NK-92 (cell line): ENCODE data around the gene SLC25A21.
"Not testable (repeated sequence)": the region's sequence is repeated elsewhere in the genome, so short reads cannot be mapped to it uniquely, and the experiment has no call there.

Source experiments
- DNase-seq: peaks from one replicate; lab custom pipeline; 2025; ENCODE audit not compliant: unreplicated experiment; lab: John Stamatoyannopoulos, UW

Gene SLC25A21

DNA sequence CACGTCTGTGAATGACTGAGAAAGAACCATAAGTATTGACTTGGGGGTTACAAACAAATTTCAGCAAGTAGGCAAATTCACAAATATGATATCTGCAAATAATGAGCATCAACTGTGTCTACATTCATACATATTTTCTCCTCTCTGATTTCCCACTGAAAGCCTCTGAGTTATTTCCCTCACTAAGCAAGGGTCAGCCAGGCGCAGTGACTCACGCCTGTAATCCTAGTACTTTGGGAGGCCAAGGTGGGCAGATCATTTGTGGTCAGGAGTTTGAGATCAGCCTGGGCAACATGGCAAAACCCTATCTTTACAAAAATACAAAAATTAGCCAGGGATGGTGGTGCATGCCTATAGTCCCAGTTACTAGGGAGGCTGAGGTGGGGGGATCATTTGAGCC lies 80.8 kb downstream of the SLC25A21 start:
- DNase-seq: no peak

GRCh38 chr14:37090026-37090425 lies 82.4 kb downstream of the SLC25A21 start:
- no peak for DNase-seq

DNA sequence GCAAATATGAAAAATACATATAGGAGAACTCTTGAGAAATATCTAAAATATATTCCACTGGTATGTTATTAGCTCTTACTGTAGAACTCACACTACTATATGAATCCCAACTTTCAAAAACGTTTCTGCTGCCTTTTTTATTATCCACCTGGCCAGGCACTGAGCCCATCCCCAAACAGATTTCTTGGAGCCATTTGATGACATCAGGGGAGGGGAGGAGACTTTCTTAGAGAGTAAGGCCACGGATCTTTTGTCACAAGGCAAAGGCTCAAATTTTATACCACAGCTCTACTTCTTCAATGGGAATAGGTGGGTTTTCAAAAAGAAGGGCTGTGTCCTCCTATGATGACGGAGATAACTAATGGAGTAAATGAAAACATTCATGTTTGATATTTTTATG lies 83.0 kb downstream of the SLC25A21 start:
- DNase-seq: no peak

DNA sequence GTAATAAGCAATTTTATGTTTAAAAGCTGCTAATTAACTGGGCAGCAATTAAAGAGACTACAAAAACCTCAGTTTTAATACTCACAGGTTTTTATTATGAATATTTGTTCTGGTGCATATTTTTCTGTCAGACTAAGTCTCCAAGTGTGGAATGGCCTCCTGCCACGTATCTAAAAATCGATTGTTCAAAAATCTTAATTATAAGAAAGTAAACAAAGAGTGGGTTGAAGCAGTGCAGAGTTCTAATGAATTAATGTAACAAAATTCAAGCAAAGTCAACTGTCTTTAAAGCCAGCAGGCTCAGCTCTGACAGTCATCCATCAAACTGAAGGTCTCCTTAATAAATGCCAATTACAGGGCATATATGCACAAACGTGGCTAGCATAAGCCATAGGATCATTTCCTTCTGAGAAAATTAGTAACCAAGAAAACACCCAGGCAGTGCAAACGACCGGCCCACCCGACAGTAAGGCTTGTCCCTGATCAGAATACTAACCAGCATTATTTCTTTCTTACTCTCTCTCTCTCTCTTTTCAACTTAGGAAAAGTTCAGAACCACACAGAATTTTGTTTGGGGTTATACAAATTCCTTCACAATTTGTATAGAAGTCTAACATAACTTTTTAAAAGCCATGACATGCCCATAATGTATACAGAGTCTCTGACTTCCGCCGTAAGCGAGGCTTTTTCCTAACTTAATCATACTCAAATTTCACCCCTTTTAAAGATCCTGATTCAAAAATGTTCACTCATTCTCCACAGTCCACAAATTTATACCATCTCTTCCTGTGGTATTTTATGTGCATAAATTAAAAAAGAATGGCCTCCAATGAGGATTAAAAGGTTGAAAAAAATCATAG lies 83.8 kb downstream of the SLC25A21 start:
- no peak for DNase-seq

DNA sequence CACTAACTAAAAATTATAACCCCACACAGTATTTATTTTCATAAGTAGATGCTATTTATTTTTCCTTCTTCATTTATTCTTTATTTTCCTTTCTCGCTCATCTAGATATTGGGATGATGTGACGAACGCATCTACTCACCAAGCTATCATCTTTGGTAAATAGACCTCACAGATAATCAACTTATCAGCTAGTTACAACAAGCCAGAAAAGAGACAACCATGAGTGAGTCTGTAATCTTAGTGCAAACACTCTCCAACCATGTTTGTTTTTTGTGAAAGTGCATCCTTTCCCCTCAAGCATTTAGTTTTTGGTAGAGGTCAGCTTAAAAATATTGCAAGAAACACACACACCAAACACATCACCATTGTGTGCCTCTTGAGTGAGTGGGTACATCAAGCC lies 84.9 kb downstream of the SLC25A21 start:
- DNase-seq: no peak

GRCh38 chr14:37083599-37083998 lies 88.8 kb downstream of the SLC25A21 start:
- no peak for DNase-seq

GRCh38 chr14:37082449-37082848 lies 90.0 kb downstream of the SLC25A21 start:
- DNase-seq: no peak

DNA sequence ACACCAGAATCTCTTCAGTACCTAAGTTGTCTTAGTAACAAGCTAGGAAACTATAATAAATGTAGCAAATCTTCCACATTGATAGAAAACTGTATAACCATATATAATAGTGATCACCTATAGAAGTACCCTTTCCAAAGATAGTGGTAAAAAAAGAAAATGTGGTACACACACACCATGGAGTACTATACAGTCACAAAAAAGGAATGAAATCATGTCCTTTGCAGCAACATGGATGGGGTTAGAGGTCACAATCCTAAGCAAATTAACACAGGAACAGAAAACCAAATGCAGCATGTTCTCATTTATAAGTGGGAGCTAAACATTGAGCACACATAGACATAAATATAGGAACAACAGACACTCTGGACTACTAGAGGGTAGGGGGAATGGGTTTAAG lies 90.5 kb downstream of the SLC25A21 start:
- no peak for DNase-seq

- no peak for DNase-seq
Observed at GRCh38 chr14:37081218-37081617, 91.2 kb downstream of the SLC25A21 start.

DNA sequence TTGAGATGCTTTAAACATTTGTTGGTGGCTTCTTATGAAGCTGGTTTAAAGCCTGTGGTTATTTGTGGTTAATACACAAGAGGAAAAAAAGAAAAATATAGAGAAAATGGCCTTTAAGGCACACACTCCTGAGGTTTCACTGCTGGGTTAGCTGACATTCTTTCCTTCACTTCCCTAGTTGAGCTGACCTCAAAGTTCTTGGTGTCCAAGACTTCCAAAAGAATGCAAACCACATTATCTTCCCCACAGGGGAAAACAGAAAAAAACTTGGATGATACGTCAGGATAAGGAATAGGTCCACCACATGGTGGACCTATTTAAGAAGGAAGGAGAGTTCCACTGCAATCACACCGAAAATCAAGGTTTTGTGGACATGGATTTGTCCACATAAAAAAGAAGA lies 94.3 kb downstream of the SLC25A21 start:
- no peak for DNase-seq

- not testable (repeated sequence) for DNase-seq
Observed at GRCh38 chr14:37074320-37074719, 98.1 kb downstream of the SLC25A21 start.

GRCh38 chr14:37063467-37064240 lies 108.8 kb downstream of the SLC25A21 start:
- DNase-seq: no peak

GRCh38 chr14:37062191-37062803 lies 110.1 kb downstream of the SLC25A21 start:
- no peak for DNase-seq

DNA sequence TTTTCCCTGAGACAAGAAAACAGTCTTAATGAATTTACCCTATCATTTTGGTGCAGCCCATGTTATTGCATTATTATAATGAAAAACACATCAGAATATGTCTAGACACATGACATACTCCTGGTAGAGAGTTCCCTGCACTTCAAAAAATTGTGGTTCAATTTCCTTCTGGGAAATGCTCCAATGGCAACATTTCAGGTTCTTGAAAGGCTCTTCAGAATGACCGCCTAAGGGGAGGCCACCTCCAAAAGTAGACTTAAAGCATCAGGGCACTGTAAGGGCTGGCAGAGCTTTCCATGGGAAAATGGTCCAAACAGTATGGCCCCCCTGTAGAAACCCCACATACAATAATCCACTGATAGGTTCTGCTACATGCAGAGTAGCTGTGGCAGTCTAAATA lies 110.7 kb downstream of the SLC25A21 start:
- no peak for DNase-seq

DNA sequence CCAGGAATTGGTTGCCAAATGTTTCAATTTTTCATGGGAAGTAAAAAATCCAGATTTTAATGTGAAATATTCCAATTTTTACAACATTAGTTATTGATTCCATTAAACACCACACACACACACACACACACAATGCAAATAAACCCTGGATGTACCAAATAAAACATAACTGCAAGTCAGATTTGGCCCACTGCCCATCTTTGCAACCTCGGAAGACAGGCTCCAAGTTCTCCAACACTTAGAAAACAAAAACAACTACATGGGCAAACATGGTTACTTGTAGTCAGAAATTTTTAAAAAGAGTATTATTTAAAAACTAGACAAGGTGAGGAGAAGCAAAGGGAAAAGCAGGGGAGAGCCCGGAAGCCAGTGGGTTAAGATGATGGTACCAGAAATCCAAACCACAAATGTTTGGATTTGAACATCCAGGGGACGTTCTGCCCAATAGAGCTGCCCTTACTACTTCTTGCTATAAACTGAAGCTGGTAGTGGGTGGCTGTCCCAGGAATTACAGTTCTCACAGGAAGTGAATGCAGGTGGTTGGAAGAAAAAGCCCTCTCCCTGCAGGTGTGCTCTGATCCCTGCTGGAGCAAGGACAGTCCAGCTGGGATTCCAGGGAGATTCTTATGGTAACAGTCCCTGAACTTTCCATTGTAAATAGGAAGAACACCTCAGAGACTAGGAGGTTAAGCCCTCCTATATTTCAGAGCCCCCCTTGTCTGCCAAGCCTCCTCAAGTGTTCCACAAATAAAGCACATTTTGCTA lies 111.7 kb downstream of the SLC25A21 start:
- DNase-seq: no peak

GRCh38 chr14:37057776-37058175 lies 114.6 kb downstream of the SLC25A21 start:
- DNase-seq: no peak

DNA sequence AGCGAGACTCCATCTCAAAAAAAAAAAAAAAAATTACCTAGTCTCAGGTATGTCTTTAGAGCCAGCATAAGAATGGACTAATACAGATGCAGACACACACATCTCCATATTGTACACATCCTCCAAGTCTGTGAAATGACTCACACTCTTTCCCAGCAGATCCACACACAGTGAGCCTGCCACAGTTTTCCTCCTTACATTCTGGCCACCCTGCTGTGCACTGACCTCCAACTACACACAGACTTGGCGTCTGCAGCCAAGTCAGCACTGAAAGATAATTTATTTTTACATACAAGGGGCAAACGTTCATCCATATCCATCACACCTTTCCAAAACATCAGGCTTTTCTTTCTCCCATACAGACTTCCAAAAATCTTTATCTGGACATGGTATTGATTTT lies 115.9 kb downstream of the SLC25A21 start:
- DNase-seq: no peak

GRCh38 chr14:37054869-37055268 lies 117.5 kb downstream of the SLC25A21 start:
- no peak for DNase-seq

DNA sequence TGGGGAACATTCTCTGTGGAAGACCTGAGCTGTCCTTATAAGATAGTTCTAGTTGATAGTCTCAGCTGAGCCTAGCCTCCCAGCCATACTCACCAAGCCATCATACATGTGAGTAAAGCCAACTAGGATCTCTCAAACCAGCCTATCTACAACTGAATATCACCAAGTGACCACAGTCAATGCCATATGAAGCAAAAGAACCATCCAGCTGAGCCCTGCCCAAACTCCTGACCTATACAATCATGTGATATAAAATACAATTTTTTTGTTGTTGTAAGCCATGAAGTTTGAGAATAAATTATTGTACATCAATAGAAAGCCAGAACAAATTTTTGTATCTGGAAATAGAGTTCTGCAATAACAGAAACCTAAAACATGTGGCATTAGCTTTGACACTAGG lies 118.3 kb downstream of the SLC25A21 start:
- no peak for DNase-seq

DNA sequence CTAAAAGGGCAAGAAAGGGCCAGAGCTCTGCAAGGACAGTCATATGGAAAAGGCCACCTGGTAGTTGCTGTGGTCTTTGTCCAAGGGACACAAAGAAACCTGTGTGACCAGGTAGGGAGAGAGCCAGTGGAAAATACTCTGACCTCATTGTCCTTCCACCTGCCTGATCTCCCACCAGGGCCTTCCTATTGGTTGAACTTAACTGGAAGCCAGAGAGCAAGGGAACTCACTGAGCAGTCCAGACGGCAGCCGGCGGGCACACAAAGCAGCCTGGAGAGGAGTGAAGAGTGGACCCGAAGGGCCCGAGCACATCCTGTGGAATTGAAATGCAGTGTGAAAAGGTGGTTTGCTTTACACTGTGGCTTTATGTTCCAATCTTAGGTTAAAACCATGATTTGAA lies 120.7 kb downstream of the SLC25A21 start:
- DNase-seq: no peak

- DNase-seq: no peak
Observed at GRCh38 chr14:37051153-37051552, 121.3 kb downstream of the SLC25A21 start.
